ENCODE results near the gene DEPP1. TPM values are rescaled to one million over a fixed set of nuclear protein-coding genes. Genes with fewer than 3 reads are reported as not detected.
A peak's percentile ranks its signal among the peaks of the same experiment; 100 is the strongest.

DEPP1 gene
- total RNA-seq, 1 experiment from 2014 or later: 0.64 TPM

DNA sequence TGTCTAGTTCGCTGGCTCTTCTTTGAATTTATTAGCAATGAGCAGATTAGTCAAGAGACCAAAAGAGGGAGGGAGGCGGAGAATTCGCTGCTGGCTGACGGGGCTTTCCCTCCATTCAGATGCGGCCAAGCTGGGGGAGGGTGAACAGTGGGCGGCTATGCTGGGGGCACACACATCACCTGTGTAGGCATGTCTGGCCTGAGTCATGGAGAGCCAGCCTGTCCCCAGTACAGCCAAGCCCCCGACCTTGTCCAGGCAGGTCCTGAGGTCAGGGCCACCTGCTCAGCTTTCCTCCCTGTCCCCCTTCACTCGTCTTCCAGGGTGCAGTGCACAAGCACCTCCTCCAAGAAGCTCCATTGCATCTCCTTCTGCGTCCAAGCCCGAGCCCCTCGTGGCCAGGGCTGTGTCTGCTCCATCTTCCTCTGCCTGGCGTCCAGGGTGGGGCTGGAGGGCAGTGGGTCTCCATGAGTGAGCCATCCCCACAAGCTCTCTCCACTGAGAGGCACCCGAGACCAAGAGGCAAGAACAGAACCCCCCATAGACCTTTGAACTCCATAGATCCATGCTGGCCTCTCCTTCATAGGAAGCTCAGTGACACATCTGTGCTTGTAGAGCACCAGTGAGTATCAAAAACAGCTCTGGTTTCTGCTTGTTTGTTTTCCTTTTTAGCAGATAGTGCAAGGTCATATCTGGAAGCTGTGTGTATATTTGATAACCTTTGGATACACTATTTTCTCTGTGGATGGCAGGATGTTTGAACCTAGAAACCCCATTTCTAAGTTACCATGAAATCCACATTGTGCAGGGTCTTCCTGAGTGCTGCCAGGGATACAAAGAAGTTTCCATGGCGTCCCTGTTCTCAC lies 1.9 kb upstream of the DEPP1 start:
- no peak for DNase-seq (ENCODE audit: extremely low read depth, low read depth)

DNA sequence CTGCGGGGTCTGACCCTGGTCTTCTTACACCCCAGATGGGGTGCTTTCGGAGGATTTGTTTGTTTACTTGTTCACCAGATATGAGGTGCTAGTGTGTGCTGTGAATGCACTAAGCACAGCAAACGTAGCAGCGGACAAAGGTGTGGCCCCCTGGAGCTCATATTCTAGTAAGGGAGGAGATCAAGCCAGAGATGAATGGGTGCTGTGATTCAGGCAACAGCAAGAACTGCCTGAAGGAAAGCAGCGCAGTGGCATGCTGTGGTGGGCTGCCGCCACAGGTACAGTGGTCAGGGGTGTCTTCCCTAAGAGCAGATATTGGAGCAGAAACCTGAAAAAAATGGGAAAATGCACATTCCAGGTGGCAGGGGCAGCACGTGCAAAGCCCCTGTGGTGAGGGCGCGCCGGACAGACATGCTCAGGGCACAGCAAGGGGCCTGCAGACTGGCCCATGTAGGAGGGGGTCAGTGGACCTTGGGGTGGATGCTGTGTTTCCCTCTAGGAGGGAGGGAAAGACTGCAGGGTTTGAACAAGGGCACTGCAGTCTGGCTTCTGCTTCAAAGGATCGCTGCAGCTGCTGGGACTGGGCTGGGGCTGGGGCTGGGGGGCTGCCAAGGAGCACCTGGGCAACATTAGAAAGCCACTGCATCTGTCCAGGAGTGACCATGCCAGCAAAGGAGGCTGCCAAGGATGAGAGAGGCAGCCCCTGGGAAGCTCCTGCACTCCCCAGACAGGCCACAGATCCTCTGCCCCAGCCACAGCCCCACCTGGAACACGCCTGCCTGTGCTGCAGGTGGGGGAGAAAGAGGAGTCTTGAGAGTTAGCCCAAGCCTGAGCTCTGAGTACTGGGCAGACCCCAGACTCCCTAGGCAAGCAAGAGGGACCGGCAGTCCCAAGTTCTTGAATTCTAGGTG lies 927 bp upstream of the DEPP1 start:
- DNase-seq (ENCODE audit: extremely low read depth, low read depth): no peak

DNA sequence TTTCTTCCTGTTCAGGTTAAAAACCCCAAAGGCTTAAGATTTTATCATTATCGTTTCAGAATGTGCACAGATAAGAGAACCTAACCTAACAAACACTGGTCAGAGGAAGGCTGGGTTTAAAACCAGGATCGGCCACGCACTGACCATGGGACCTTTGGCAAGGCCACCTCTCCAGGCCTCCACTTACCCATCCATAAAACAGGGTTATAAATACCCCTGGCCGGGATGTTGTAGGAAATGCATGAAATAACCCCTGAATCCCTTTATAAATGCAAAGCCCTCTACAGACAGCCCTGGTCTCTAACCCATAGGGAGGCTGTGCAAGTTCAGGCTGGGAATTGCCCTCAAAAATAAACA lies 418 bp downstream of the DEPP1 start:
- no peak for DNase-seq (ENCODE audit: extremely low read depth, low read depth)

DNA sequence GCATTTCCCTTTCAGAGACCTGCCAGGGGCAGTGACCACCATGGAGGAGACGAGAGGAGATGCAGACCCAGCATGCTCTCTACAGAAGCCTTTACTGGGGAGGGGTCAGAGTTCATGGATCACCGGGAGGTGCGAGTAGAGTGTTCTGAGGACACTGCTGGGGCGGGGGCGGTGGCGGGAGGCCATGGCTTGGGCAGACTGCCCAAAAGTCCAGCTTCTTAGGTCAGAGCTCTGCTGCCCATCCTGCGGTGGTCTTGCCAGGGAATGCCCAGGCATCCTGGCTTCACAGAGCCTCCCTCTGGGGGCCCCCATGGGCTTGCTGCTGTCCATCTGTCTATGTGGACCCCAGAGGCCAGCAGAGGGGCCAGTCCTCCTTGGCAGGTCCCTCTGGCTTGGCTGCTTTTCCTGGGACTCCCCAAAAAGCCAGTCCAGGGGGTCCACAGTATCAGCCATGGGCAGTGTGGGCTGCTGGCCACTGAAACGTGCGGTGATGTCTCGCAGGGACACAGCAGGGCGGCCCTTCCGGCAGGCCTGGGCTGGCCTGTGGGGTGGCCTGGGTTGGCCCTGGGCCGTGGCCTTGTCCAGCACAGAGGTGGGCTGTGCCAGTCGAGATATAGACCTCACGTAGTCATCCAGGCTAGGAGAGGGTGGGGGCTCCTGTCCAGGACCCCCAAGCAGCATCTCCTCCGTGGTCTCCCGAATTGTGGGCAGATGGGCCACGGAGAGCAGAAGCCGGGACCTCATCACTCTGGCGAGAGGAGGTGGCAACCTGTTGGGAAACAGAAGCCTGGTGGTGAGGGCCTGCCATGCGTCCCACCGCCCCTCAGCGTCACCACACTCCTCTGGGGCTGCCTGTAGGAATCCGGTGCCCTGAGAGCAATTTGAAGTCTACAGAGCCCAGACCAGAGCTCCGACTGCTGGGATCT lies 1.1 kb downstream of the DEPP1 start:
- DNase-seq (ENCODE audit: extremely low read depth, low read depth): no peak

DNA sequence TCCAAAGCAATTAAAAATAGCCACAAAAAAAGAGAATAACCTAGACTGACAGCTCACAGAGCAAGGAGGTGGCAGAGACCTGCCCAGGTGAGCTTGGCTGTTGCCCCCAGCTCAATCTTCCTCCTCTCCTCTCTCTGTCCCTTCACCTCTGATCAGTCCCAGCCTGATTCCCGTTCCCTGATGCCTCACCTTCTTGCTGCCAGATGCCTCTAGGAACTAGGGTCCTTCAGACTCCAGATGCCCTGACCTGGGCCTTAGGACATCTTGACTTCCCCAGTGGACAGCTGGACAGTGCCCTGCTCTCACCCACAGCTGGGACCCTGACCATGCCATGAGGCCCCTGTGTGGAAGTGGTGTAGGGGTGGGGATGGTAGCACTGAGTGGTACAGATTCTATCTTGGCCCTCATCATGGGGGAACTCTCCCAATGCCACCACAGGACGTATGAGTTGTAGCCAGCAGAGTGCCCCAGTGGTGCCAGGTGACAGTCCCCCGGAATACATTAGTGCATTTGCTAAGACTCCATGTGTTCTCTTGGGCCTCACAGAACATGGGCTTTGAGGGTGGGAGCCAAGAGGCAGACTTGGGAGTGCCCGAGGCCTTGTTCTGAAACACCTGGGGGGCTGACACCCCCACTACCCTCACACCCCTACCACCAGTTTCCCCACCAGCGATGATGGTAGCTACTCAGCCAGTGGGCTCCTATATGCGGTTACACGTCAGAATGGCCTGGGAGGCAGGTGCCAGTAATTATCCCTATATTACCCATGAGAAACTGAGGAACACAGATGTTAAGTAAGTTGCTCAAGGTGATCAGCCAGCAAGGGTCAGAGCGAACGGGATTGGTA lies 2.0 kb downstream of the DEPP1 start:
- no peak for DNase-seq (ENCODE audit: extremely low read depth, low read depth)

DNA sequence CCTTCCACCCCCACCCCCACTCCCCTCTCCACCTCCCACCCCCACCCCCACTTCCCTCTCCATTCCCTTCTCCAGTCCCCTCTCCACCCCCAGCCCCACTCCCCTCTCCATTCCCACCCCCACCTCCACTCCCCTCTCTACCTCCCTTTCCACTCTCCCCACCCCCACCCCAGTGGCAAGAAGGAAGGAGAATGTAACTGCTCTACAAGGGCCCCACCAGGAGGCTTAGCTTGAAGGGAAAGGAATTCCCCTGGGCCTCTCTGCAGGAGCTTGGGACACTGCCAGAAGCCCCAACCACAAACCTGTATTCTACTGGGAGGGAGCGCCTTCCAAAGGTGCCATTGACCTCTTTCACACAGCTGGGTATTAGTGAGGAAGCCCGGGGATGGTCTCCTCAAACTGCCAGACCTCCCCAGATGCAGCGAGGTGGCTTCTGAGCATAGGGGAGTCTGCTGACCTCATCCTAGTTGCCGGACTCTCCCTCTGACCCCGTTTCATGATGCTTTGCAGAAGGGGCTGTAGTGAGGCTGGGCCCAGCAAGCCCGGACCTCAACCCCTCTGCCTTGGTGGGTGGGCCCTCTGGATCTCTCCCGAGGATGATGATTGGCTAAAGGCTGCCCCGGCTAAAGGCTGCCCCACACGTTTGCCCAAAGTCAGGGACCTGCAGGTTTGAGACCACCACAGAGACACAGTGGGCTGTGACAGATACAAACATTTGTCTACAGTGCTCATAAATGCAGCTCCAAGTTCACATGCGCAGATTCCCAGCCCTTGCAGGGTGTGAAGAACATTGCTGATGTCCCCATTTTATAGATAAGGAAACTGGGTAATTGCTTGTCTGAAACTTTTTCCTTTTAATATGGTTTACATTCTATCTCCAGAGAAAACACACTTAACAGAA lies 2.9 kb downstream of the DEPP1 start:
- no peak for DNase-seq (ENCODE audit: extremely low read depth, low read depth)

DNA sequence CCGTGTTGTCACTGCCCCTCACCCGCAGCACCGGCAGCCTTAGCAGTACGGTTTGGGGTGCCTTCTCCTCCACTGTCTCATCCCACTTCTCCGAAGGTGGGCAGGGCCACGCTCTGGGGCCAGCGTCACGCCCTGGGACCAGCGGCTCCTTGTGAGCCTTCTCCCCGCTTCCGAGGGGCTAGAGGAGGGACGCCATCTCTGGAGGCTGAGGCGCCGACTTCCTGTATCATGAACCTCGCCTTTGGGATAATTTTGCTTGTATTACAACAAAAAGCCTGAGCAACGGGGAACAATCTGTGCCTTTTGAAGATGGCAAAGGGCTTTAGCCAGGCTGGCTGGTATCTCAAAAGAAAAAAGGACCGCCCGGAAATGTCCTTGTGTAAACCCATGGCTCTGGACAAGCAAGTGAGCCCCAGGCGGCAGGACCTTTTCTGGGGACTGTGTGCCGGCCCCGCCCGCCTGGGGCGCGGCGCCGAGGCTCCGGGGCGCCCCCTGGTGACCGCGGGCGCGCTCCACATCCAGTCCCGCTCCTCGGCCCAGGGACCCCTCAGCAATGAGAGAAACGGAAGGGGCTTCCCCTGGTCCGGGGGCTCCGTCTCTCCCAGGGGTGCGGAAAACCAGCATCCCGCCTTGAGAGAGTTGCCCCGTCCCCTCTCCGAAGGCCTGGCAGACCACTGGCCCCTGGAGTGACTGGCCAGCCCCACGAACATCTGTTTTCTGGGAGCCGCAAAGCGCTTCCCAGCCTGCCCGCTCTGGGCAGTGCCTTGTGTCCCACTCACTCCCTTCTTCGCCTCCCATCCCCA lies 3.8 kb downstream of the DEPP1 start:
- DNase-seq (ENCODE audit: extremely low read depth, low read depth): peak; percentile 56

DNA sequence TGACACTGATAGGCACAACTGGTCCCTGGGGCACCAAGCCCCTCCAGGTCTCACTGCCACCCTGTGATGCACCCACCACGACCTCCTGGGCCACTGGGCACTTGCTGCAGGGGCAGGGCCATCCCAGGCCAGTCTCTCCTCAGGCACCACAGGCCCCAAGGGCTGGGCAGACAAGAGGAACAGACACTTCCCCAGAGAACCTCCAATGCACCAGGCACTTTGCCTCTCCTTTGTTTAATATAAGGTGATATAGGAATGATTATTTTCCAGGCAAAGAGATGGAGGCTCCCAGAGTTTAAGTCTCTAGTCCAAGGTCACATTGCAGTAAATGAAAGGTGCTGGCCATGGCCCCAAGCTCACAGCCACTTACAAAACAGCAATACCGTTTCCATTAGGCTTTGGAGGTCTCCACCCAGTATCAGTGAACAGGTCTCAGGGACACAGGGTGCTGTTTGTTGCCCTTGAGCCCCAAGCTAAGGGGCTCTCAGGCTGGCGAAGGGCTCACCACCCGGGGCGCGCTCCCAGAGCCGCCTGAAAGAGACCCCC lies 4.5 kb downstream of the DEPP1 start:
- no peak for DNase-seq (ENCODE audit: extremely low read depth, low read depth)

DNA sequence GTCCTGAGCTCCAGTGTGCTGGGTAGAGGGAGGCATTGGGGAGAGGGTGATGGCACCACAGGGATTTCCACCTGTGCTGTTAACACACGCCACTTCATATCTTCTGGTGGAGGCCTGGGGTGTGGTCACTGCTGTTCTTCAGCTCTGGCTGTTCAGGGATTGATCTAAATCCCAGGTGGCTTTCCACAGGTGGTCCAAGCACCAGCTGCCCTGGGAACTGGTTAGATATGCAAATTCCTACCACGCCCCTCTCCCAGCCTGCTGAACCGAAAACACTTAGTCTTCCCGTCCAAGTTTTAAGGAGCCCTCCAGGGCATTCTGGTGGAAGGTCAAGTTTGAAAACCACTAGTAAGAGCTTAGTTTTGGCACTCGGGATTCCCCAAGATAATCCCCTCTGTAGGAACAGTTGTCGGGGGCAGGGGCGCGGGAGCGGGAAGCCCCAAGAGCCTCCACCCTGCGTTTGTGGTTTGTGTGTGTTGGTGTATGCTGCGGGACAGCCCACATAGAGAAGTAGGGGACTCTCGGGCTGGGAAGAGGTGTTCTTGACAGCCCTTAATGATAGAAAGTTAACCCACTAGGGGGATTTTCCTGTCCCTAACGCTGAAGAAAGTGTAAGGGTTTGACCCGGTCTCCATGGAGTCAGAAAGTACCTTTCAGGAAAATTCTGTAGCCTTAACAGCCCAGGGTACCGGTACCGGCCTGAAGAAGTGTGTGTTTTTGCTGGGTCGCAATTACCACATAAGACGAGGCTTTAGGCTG lies 5.1 kb downstream of the DEPP1 start:
- DNase-seq (ENCODE audit: extremely low read depth, low read depth): no peak

DNA sequence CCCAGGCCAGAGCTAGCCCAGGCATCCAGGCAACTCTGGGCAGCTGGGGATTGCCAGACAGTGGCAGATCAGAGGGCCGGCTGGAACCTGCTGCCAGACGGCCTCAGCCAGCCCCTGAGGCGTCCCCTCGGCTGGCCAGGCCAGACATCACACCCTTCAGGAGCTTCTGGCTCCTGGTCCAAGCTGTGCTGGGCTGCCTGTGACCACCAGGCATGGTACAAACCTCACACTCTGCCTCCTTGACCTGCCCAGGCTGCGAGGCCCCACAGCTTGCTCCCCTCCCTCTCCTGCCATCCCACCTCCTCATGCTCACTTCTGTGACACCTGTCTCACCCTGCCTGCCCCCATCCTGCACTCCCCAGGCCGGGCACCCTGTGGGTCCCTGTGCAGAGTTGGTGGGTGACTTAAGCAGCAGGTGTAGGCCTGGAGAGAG lies 5.7 kb downstream of the DEPP1 start:
- no peak for DNase-seq (ENCODE audit: extremely low read depth, low read depth)

DNA sequence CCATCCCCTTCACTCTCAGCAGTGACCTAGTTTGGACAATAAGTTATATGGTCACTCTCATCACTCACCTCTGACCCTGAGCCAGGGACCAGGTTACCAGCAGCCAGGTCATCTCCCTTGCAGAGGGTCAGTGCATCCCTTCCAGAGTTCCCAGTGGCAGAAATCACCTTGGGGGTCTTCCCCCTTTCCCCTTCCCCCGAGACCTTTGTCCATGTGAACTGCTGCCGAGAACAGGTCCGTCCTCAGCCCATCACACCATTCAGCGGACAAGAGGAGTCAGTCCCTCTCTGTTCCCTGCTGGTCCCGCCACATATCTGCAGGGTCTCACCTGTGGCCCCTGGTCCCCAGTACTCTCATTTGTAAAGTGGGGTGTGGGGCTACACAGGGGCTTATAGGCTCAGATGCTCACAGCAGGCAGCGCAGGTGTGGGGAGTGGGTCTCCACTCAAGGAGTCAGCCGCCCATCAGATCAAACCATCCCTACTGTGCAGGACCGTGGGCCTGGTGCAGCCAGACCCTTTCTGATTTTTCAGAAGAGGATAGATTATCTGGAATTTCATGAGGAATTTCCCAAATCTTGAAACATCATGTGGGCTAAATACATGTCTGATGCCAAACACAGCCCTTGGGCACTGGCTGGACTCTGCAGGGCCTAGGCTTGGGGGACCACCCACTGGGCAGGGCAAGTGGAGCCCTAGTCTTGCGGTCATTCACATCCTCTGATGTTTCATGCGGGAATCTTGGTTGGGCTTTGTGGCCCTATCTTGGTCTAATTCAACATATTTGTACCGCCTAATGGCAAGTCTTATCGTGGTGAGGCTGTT lies 6.5 kb downstream of the DEPP1 start:
- no peak for DNase-seq (ENCODE audit: extremely low read depth, low read depth)

DNA sequence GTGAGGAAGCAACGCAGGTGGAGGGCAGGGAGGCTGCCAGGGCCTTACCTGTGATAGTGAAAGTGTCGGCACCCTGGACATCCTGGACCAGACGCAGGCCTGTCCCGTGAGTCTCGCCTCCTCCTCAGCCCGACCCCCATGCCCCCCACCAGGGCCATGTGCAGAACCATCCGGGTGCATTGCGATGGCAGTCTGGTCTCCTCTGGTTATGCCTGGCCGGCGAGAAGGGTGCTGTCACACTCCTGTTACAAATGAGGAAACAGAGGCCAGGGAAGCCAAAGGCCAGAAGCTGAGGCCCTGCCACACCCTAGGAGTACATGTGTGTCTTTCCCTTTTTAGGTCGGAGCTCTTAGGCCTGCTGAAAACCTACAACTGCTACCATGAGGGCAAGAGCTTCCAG lies 7.2 kb downstream of the DEPP1 start:
- DNase-seq (ENCODE audit: extremely low read depth, low read depth): no peak

DNA sequence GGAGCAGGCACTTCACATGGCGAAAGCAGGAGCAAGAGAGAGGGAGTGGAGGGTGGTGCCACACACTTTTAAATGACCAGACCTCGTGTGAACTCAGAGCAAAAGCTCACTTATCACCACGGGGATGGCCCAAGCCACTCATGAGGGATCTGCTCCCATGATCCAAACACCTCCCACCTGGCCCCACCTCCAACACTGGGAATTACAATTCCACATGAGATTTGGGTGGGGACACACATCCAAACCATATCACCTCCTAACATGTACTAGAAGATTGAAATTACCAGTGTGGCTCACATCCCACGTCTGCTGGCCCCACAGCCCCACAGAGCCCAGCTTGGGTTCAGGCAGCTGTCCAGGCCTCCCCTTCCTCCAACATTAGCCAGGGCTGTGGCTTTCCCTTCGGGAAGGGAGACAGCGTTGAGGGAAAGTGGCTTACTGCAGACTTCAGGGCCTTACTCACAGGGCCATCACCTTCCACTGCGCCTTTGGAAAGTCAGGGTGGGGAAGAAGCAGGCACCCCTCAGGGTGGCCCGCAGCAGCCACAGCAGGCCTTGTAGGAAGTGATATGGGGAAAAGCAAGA lies 7.7 kb downstream of the DEPP1 start:
- DNase-seq (ENCODE audit: extremely low read depth, low read depth): no peak

DNA sequence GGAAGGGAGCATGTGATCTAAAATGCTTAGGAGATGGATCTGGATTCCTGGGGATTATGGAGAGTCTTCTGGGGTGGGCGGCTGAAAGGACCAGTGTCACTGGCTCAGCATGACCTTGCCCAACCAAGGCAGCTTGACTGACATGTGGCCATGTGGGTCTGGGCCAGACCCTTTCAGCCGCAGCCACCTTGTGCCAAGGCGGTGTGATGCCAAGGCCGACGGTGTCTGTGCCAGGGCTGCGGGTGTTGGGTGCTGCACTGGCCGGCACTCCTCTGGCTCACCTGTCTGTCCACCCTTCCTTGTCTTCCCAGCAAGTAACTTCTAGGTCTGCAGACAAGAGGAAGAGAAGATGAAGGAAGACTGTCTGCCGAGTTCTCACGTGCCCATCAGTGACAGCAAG lies 8.8 kb downstream of the DEPP1 start:
- DNase-seq (ENCODE audit: extremely low read depth, low read depth): no peak

DNA sequence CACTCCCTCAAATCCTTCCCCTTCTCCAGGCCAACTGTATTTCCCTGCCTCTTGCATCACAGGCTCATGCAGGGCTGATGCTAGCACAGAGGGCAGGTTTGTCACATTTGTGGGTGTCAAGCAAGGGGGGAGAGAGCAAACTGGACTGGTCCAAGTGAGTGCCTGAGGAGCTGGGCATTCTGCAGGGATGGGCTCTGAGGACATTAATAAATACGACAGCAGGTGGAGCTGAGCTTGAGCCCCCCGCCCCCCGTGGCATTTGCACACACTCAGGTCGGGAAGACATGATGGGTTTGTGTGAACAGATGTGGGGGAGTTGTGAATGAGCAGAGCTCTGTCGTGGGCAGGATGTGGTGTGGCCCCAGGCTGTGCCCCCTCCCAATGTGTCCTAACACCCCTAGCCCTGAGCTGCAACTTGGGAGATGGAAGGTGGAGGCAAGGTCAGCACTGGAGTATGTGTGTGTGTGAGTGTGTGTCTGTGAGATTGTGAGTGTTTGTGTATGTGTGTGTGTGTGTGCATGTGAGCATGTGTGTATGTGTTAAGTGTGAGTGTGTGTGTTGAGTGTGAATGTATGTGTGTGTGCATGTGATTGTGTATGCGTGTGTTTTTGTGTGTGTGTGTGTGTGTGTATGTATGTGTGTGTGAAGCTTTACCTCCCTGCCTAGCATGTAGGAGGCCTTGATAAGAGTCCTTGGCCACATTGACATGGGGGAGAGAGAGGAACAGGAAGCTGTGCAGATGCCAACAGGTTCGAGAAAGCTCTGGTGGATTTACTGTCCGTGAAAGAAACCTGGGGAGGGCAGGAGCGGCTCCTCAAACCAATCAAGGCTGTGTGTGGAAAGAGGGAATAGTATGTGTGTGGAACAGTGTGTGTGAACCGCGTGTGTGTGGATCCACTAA lies 9.9 kb downstream of the DEPP1 start:
- no peak for DNase-seq (ENCODE audit: extremely low read depth, low read depth)
